GM18868 (cell line): ENCODE measurements around the gene GANAB.
"Not testable (repeated sequence)": the region's sequence is repeated elsewhere in the genome, so short reads cannot be mapped to it uniquely, and the experiment has no call there.

ENCODE experiments used
- ATAC-seq: cut with Tn5 transposase; IDR thresholded peaks from one replicate; pipeline ENCODE4 v1.9.1; 2021; ENCODE audit warnings: mild to moderate bottlenecking, moderate library complexity; ENCODE audit not compliant: unreplicated experiment

GANAB gene

GRCh38 chr11:62603072-62603408 is 43.4 kb downstream of the GANAB start:
- no peak for ATAC-seq

- ATAC-seq, result no peak
Observed at GRCh38 chr11:62602141-62603071, 44.0 kb downstream of the GANAB start.

- peak; percentile 73 for ATAC-seq
Observed at GRCh38 chr11:62601372-62602140, 44.9 kb downstream of the GANAB start, which contains the start of gene MTA2. Gene MTA2, minus strand, starts transcription at chr11:62601865. Its CDS starts 415 bp downstream, at chr11:62601450.

- ATAC-seq, result no peak
Observed at GRCh38 chr11:62601122-62601371, 45.4 kb downstream of the GANAB start.

- no peak for ATAC-seq
Observed at GRCh38 chr11:62600367-62601121, 45.9 kb downstream of the GANAB start.

- ATAC-seq, result no peak
Observed at GRCh38 chr11:62599901-62600300, 46.5 kb downstream of the GANAB start.

- peak; percentile 66 for ATAC-seq
Observed at GRCh38 chr11:62599069-62599696, 47.2 kb downstream of the GANAB start.

GRCh38 chr11:62595124-62595523 is 51.3 kb downstream of the GANAB start:
- no peak for ATAC-seq

GRCh38 chr11:62593434-62594044 is 52.9 kb downstream of the GANAB start:
- ATAC-seq, result no peak

GRCh38 chr11:62592989-62593421 is 53.4 kb downstream of the GANAB start:
- ATAC-seq, result no peak

- ATAC-seq, result no peak
Observed at GRCh38 chr11:62592146-62592815, 54.1 kb downstream of the GANAB start.

GRCh38 chr11:62591448-62592145 is 54.8 kb downstream of the GANAB start, which contains the start of gene TUT1:
Gene TUT1, minus strand, starts transcription at chr11:62591523. Its CDS starts 38 bp downstream, at chr11:62591485.
- ATAC-seq, result peak; percentile 88

- no peak for ATAC-seq
Observed at GRCh38 chr11:62588966-62589637, 57.3 kb downstream of the GANAB start.

GRCh38 chr11:62585356-62585755 is 61.1 kb downstream of the GANAB start:
- not testable (repeated sequence) for ATAC-seq

GRCh38 chr11:62581735-62582134 is 64.7 kb downstream of the GANAB start:
- ATAC-seq, result not testable (repeated sequence)

- no peak for ATAC-seq
Observed at GRCh38 chr11:62580959-62581715, 65.3 kb downstream of the GANAB start.

- ATAC-seq, result no peak
Observed at GRCh38 chr11:62579252-62579651, 67.2 kb downstream of the GANAB start.

- ATAC-seq, result no peak
Observed at GRCh38 chr11:62578541-62578940, 67.9 kb downstream of the GANAB start.
